ENCODE data around the gene CABP7. TPM values are rescaled to one million over a fixed set of nuclear protein-coding genes. Genes with fewer than 3 reads are reported as not detected.

The CABP7 gene
- total and polyA plus RNA-seq, 2 donors (not counting 1 experiment from before 2014, with no cell fraction given): 0.03 TPM; not detected in 1

- Histone ChIP-seq H3K27me3 (replicated peaks in 1 of 4; ENCODE audit: control extremely low read depth in 1 of 4, control insufficient read depth in 3 of 4, insufficient read depth in 4 of 4, low read length in 3 of 4) (peaks cover 0 to 3% (median 0%) of the 10 kb centered on the region in 4 experiments), H3K4me2 (replicated peaks; ENCODE audit: low read depth, low read length, poor library complexity, severe bottlenecking) (no peak overlapping the region), H3K4me3 (ENCODE audit: control extremely low read depth in 1 of 5, extremely low read depth in 1 of 5, insufficient read depth in 1 of 5, low read depth in 2 of 5, low read length in 4 of 5) (no peak overlapping the region), H3K9me3 (ENCODE audit: control extremely low read depth in 1 of 3, control insufficient read depth in 2 of 3, insufficient read depth in 1 of 3, low read length in 2 of 3) (no peaks in the 10 kb centered on the region), H3K36me3 (replicated peaks in 1 of 2; ENCODE audit: control extremely low read depth in 1 of 2, control insufficient read depth in 1 of 2, extremely low read depth in 1 of 2, insufficient read depth in 2 of 2, low read length in 1 of 2) (peaks cover 0 to 3% of the 10 kb centered on the region in 2 experiments), H2AFZ (ENCODE audit: insufficient read depth, low read depth, low read length, poor library complexity, severe bottlenecking) (no peak overlapping the region), H3K79me2 (ENCODE audit: control insufficient read depth, insufficient read depth, low read length) (no peaks in the 10 kb centered on the region), H3K9ac (ENCODE audit: low read length) (no peak overlapping the region), H3K27ac (ENCODE audit: low read length in 2 of 2) (no peak overlapping the region), H4K20me1 (ENCODE audit: control insufficient read depth, insufficient read depth, low read length, poor library complexity, severe bottlenecking) (no peaks in the 10 kb centered on the region), H3K4me1 (ENCODE audit: control insufficient read depth in 2 of 2, insufficient read depth in 2 of 2, low read length in 2 of 2) (no peaks in the 10 kb centered on the region)
- intact Hi-C loops (cut with micrococcal nuclease): no loop called here
- Mint-ChIP-seq H3K27ac (no peak overlapping the region), H3K9me3 (ENCODE audit: insufficient read depth) (no peaks in the 10 kb centered on the region), H3K4me3 (no peak overlapping the region), H3K4me1 (no peaks in the 10 kb centered on the region), H3K27me3 (no peaks in the 10 kb centered on the region)
- POLR2A ChIA-PET: no interaction called here
- ATAC-seq (ENCODE audit: low read depth): no peak
- WGBS (ENCODE audit: insufficient coverage): 89% methylated on average over 15 of the region's 18 CpGs
- TF ChIP-seq EZH2 (IDR thresholded peaks at IDR 0.05; ENCODE audit: borderline replicate concordance, insufficient read depth, low read depth, low read length, poor library complexity, severe bottlenecking) (no peak), CTCF (IDR thresholded peaks at IDR 0.05) (no peak)
- CTCF ChIA-PET: no interaction called here
- no peak for DNase-seq
Observed at GRCh38 chr22:29731058-29731850, 11.5 kb downstream of the CABP7 start.

- ChIA-PET POLR2A (no interaction called here), CTCF (no interaction called here)
- peaks cover 0 to 3% of the 10 kb centered on the region in 2 experiments for H3K36me3 ChIP-seq (replicated peaks in 1 of 2; ENCODE audit: control extremely low read depth in 1 of 2, control insufficient read depth in 1 of 2, extremely low read depth in 1 of 2, insufficient read depth in 2 of 2, low read length in 1 of 2)
- intact Hi-C loops (cut with micrococcal nuclease): no loop called here
- H3K27me3 ChIP-seq (replicated peaks in 1 of 4; ENCODE audit: control extremely low read depth in 1 of 4, control insufficient read depth in 3 of 4, insufficient read depth in 4 of 4, low read length in 3 of 4): no peaks in the 10 kb centered on the region
- Mint-ChIP-seq H3K4me1 (no peaks in the 10 kb centered on the region), H3K27me3 (no peaks in the 10 kb centered on the region), H3K27ac (no peak overlapping the region), H3K4me3 (no peak overlapping the region), H3K9me3 (ENCODE audit: insufficient read depth) (no peaks in the 10 kb centered on the region)
- DNase-seq (no peak), ATAC-seq (ENCODE audit: low read depth) (no peak)
- H3K79me2 ChIP-seq (ENCODE audit: control insufficient read depth, insufficient read depth, low read length): no peaks in the 10 kb centered on the region
- H3K9me3 ChIP-seq (ENCODE audit: control extremely low read depth in 1 of 3, control insufficient read depth in 2 of 3, insufficient read depth in 1 of 3, low read length in 2 of 3): no peaks in the 10 kb centered on the region
- H3K9ac ChIP-seq (ENCODE audit: low read length): no peak overlapping the region
- H3K27ac ChIP-seq (ENCODE audit: low read length in 2 of 2): no peak overlapping the region
- H3K4me3 ChIP-seq (ENCODE audit: control extremely low read depth in 1 of 5, extremely low read depth in 1 of 5, insufficient read depth in 1 of 5, low read depth in 2 of 5, low read length in 4 of 5): no peak overlapping the region
- TF ChIP-seq EZH2 (IDR thresholded peaks at IDR 0.05; ENCODE audit: borderline replicate concordance, insufficient read depth, low read depth, low read length, poor library complexity, severe bottlenecking): no peak
- TF ChIP-seq CTCF (IDR thresholded peaks at IDR 0.05): no peak
- H2AFZ ChIP-seq (ENCODE audit: insufficient read depth, low read depth, low read length, poor library complexity, severe bottlenecking): no peak overlapping the region
- H4K20me1 ChIP-seq (ENCODE audit: control insufficient read depth, insufficient read depth, low read length, poor library complexity, severe bottlenecking): no peaks in the 10 kb centered on the region
- H3K4me2 ChIP-seq (replicated peaks; ENCODE audit: low read depth, low read length, poor library complexity, severe bottlenecking): no peak overlapping the region
- WGBS (ENCODE audit: insufficient coverage): 92% methylated on average over 5 of the region's 6 CpGs
- no peaks in the 10 kb centered on the region for H3K4me1 ChIP-seq (ENCODE audit: control insufficient read depth in 2 of 2, insufficient read depth in 2 of 2, low read length in 2 of 2)
Observed at GRCh38 chr22:29732883-29733282, 13.1 kb downstream of the CABP7 start.
